HepG2 (cell line): Measurements from ENCODE around the gene SRSF2. TPM values are rescaled to one million over a fixed set of nuclear protein-coding genes. Genes with fewer than 3 reads are reported as not detected.

Source experiments
- AHR ChIP-seq: IDR thresholded peaks from 2 replicates; pipeline ENCODE4 v1.6.1; 2018; ENCODE audit warnings: missing genetic modification reagents, missing compliant biosample characterization
- ATF4 ChIP-seq, 2 experiments: fragments of 450-650 bp in 1 of 2; sonication (generic) in 1 of 2; formaldehyde crosslinking; IDR thresholded peaks; 2 replicates each; pipeline versions ENCODE4 v1.5.0 to v1.8.0; 2020 to 2022; ENCODE audit warnings: mild to moderate bottlenecking in 1 of 2, missing genetic modification reagents in 1 of 2
- CHCHD3 ChIP-seq: sonication (generic); formaldehyde crosslinking; IDR thresholded peaks from 2 replicates; pipeline ENCODE4 v1.8.0; 2022; ENCODE audit warnings: mild to moderate bottlenecking, missing genetic modification reagents, moderate library complexity
- CREB3 ChIP-seq: sonication (generic); formaldehyde crosslinking; IDR thresholded peaks from 2 replicates; pipeline ENCODE4 v1.5.0; 2020; ENCODE audit warnings: missing genetic modification reagents
- MTF2 ChIP-seq: sonication (generic); formaldehyde crosslinking; IDR thresholded peaks from 2 replicates; pipeline ENCODE4 v1.5.0; 2020; ENCODE audit warnings: missing genetic modification reagents, borderline replicate concordance
- MXI1 ChIP-seq: IDR thresholded peaks from 3 replicates; pipeline ENCODE4 v1.6.1; 2012; ENCODE audit warnings: low read depth, low read length, inconsistent platforms, borderline replicate concordance
- NCOA2 ChIP-seq: sonication (generic); formaldehyde crosslinking; IDR thresholded peaks from 2 replicates; pipeline ENCODE4 v1.8.0; 2022; ENCODE audit warnings: inconsistent platforms
- NR2F1 ChIP-seq, 2 experiments: fragments of 450-650 bp in 1 of 2; formaldehyde crosslinking in 1 of 2; IDR thresholded peaks; 2 replicates each; pipeline versions ENCODE4 v1.5.0 to v1.6.1; 2016 to 2020; ENCODE audit warnings: mild to moderate bottlenecking in 1 of 2, missing compliant biosample characterization in 1 of 2, missing genetic modification reagents in 1 of 2, moderate library complexity in 1 of 2
- RAD21 ChIP-seq: fragments of 450-650 bp; formaldehyde crosslinking; IDR thresholded peaks from 2 replicates; pipeline ENCODE4 v1.5.0; 2020; ENCODE audit warnings: mild to moderate bottlenecking
- RERE ChIP-seq: IDR thresholded peaks from 2 replicates; pipeline ENCODE4 v1.6.1; 2016; ENCODE audit warnings: low read depth, missing genetic modification reagents, missing compliant biosample characterization
- SMC3 ChIP-seq: IDR thresholded peaks from 2 replicates; pipeline ENCODE4 v1.6.1; 2011; ENCODE audit warnings: low read length, improper control_type of control experiment
- ZBTB26 ChIP-seq: IDR thresholded peaks from 2 replicates; pipeline ENCODE4 v1.6.1; 2016; ENCODE audit warnings: missing compliant biosample characterization, missing genetic modification reagents, borderline replicate concordance
- ZNF432 ChIP-seq: sonication (generic); formaldehyde crosslinking; IDR thresholded peaks from 2 replicates; pipeline ENCODE4 v1.5.0; 2020; ENCODE audit warnings: missing genetic modification reagents, mild to moderate bottlenecking, borderline replicate concordance
- ZNF883 ChIP-seq: sonication (generic); formaldehyde crosslinking; IDR thresholded peaks from 2 replicates; pipeline ENCODE4 v1.5.1; 2020; ENCODE audit warnings: mild to moderate bottlenecking, missing genetic modification reagents; ENCODE audit errors: not compliant biosample characterization
- polyA plus RNA-seq, 8 experiments: library from polyadenylated mRNA; depleted of rRNA in 3 of 8; stranded (reverse) in 7 of 8; unstranded in 1 of 8; fragments of >200 nt; fragmentation: Illumina TruSeq in 4 of 8; extraction: Trizol in 4 of 8; gene quantifications; 2 replicates each; pipeline versions ENCODE4 v1.2.1 to v1.2.3, GENCODE V29; 2011 to 2016; ENCODE audit warnings: low read depth in 4 of 8, missing spikeins in 1 of 8, mixed read lengths in 1 of 8; ENCODE audit not compliant: insufficient read depth in 1 of 8
- total RNA-seq, 5 experiments: library from RNA; depleted of rRNA; stranded (reverse); fragments of >200 nt; fragmentation: Illumina TruSeq; extraction: Trizol; gene quantifications; 2 replicates each; pipeline ENCODE4 v1.2.3, GENCODE V29; 2016; ENCODE audit warnings: low read depth in 1 of 5
- TF ChIP-seq, protein P1 (sequence below): sonication (generic); formaldehyde crosslinking; IDR thresholded peaks from 2 replicates; pipeline ENCODE4 v1.4.0; 2020; ENCODE audit warnings: mild to moderate bottlenecking, missing genetic modification reagents

The SRSF2 gene
- total and polyA plus RNA-seq, 2 of the 13 experiments (the other 11 are each of a cell fraction or from before 2014, with no cell fraction given): 306 to 319 TPM

DNA sequence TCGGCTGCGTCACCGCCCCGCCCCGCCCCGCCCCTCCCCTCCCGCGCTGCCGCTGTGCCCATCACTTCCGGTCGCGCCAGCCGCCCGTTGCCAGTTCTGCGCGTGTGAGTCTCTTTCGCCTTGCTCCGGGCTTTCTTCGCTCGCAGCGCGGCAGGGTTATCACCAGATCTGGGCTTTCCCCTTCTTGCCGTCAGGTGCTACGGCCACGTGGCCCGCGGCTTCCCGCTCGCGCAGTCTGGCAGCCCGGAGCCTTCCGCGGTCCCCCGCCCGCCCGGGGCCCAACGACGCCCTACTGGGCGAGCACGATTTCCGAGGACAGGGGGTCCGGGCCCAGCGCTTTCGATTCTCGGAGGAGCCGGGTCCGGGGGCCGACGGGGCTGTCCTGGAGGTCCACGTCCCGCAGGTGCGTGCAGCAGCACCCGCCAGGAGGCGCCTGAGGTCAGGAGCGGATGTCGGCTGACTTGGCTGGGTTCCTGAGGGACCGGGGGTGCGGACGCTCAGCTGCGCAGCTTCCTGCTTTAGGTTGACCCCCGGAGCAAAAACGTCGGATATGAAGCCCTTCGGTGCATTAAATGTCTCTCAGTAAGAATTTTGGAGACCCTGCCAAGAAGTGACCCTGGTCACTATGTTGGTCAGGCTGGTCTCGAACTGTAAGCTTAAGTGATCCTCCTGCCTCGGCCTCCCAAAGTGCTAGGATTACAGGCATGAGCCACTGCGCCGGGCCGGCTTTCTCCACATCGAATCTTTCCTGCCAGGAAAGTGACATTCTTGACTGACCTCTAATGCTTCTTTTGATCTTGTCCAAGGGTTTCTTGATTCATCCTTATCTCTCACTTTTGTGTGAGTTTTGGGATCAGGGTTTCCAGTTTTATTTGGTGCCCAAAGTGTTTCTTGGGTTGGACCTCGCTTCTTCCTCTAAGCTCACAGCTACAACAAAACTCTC is 10.1 kb downstream of the SRSF2 start, which contains the start of gene METTL23 (continued):
- TF ChIP-seq MTF2 (CRISPR knock-in tag): no peak
- no peak for TF ChIP-seq CREB3 (CRISPR knock-in tag)
- no peak; the same call in none of the 2 replicates for TF ChIP-seq ZBTB26 (CRISPR knock-in tag)
- TF ChIP-seq AHR (CRISPR knock-in tag): no peak
- TF ChIP-seq MXI1: peak; percentile 49; the same call in 2 of the 3 replicates
- peak; percentile 9; the same call in 1 of the 2 replicates for TF ChIP-seq SMC3
- TF ChIP-seq, protein P1, sequence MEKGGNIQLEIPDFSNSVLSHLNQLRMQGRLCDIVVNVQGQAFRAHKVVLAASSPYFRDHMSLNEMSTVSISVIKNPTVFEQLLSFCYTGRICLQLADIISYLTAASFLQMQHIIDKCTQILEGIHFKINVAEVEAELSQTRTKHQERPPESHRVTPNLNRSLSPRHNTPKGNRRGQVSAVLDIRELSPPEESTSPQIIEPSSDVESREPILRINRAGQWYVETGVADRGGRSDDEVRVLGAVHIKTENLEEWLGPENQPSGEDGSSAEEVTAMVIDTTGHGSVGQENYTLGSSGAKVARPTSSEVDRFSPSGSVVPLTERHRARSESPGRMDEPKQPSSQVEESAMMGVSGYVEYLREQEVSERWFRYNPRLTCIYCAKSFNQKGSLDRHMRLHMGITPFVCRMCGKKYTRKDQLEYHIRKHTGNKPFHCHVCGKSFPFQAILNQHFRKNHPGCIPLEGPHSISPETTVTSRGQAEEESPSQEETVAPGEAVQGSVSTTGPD (CRISPR knock-in tag): no peak
- 0 out of 2 replicates have a peak, but pooled peaks have one; percentile 21 for TF ChIP-seq CHCHD3 (CRISPR knock-in tag)
- TF ChIP-seq NCOA2 (CRISPR knock-in tag): no peak
- peak; percentile 89; the same call in 1 of the 2 replicates for TF ChIP-seq RAD21 (CRISPR knock-in tag)
- no peak; the same call in 1 of the 2 replicates for TF ChIP-seq RERE (CRISPR knock-in tag)
- TF ChIP-seq ZNF883 (CRISPR knock-in tag): peak; percentile 39
- no peak for TF ChIP-seq ZNF432 (CRISPR knock-in tag)
- TF ChIP-seq ATF4 (CRISPR knock-in tag; IDR thresholded peaks at IDR 0.05): peak in 1 of 2 experiments; percentile 77; a peak in 2 of 4 replicates
- no peak; a peak in 1 of 4 replicates for TF ChIP-seq NR2F1 (CRISPR knock-in tag; IDR thresholded peaks at IDR 0.05)
